GM12878 (cell line): ENCODE data around the gene TIGD1. TPM values are rescaled to one million over a fixed set of nuclear protein-coding genes. Genes with fewer than 3 reads are reported as not detected.

Source experiments
- ATAC-seq: fragments of 200-7000 bp; cut with Tn5 transposase; 3 replicates; pipeline ENCODE4 v1.9.1; 2020; ENCODE audit warnings: mild to moderate bottlenecking, moderate library complexity
- BruUV-seq: library from RNA; stranded (reverse); fragments of 400-500 nt; replicated peaks from 2 replicates; lab custom pipeline; 2021; lab: Mats Ljungman, UMichigan
- CTCF ChIA-PET: fragments of 300-600 bp; sonication (Branson Sonifier 250); formaldehyde crosslinking; extraction: SDS; loops from one replicate; lab custom pipeline; 2021; ENCODE audit warnings: inconsistent platforms; lab: Yijun Ruan, JAX
- POLR2A ChIA-PET: fragments of 350-600 bp; formaldehyde crosslinking; extraction: SDS; loops from one replicate; lab custom pipeline; 2021; ENCODE audit warnings: inconsistent platforms; lab: Charles Lee
- RAD21 ChIA-PET: fragments of 300-600 bp; sonication (Branson Sonifier 250); formaldehyde crosslinking; loops from one replicate; lab custom pipeline; 2023; ENCODE audit warnings: antibody characterized with exemption; ENCODE audit not compliant: unreplicated experiment; lab: Charles Lee
- SMC1A ChIA-PET: fragments of 300-600 bp; sonication (Branson Sonifier 250); formaldehyde crosslinking; loops from one replicate; lab custom pipeline; 2023; ENCODE audit not compliant: unreplicated experiment, uncharacterized antibody; lab: Charles Lee
- DNase-seq: peaks from one replicate; pipeline ENCODE4 v3.0.0-alpha.2; 2011; ENCODE audit warnings: low read depth, low spot score
- FAIRE-seq: peaks from 3 replicates; lab custom pipeline; 2011; peaks lifted over from hg19 to GRCh38; lab: Jason Lieb, UNC
- H2AFZ ChIP-seq: 2 replicates; pipeline ENCODE4 v1.6.0; 2011; ENCODE audit warnings: low read depth, low read length, control low read depth; ENCODE audit not compliant: control insufficient read depth
- H3K27ac ChIP-seq: 2 replicates; pipeline ENCODE4 v1.5.1; 2011; ENCODE audit warnings: control low read depth; ENCODE audit not compliant: control insufficient read depth, insufficient read depth
- H3K27me3 ChIP-seq, 2 experiments: replicated peaks in 1 of 2; 2 replicates each; pipeline versions ENCODE4 v1.6.0 to v1.6.1; 2011; ENCODE audit warnings: low read length in 1 of 2; ENCODE audit not compliant: control insufficient read depth in 2 of 2, insufficient read depth in 2 of 2
- H3K36me3 ChIP-seq, 2 experiments: 2 replicates each; pipeline ENCODE4 v1.5.1; 2011; ENCODE audit warnings: low read length in 1 of 2; ENCODE audit not compliant: control insufficient read depth in 2 of 2, insufficient read depth in 2 of 2
- H3K4me1 ChIP-seq: 2 replicates; pipeline ENCODE4 v1.6.1; 2011; ENCODE audit warnings: mild to moderate bottlenecking, low read length, moderate library complexity, mixed read lengths; ENCODE audit not compliant: control insufficient read depth, insufficient read depth
- H3K4me2 ChIP-seq: 2 replicates; pipeline ENCODE4 v1.6.0; 2011; ENCODE audit warnings: control low read depth; ENCODE audit not compliant: control insufficient read depth, insufficient read depth
- H3K4me3 ChIP-seq: fragments of 200-600 bp; sonication (generic); 2 replicates; pipeline ENCODE4 v1.5.1; 2016
- H3K79me2 ChIP-seq: 2 replicates; pipeline ENCODE4 v1.6.0; 2011; ENCODE audit warnings: low read length; ENCODE audit not compliant: control insufficient read depth, insufficient read depth
- H3K9ac ChIP-seq: 2 replicates; pipeline ENCODE4 v1.8.0; 2011; ENCODE audit warnings: low read length, control low read depth, mixed read lengths; ENCODE audit not compliant: control insufficient read depth, insufficient read depth
- H3K9me3 ChIP-seq: replicated peaks from 3 replicates; pipeline ENCODE4 v1.5.1; 2011; ENCODE audit warnings: mild to moderate bottlenecking, low read length; ENCODE audit not compliant: control insufficient read depth, insufficient read depth
- H4K20me1 ChIP-seq: 2 replicates; pipeline ENCODE4 v1.6.0; 2011; ENCODE audit not compliant: control insufficient read depth, insufficient read depth
- BCL3 ChIP-seq: IDR thresholded peaks from 2 replicates; pipeline ENCODE4 v1.6.1; 2011; ENCODE audit warnings: borderline replicate concordance, low read depth, mild to moderate bottlenecking, moderate library complexity, low read length; ENCODE audit not compliant: insufficient read depth, poor library complexity, severe bottlenecking
- BHLHE40 ChIP-seq, 2 experiments: fragments of 450-650 bp in 1 of 2; IDR thresholded peaks; 2 replicates each; pipeline ENCODE4 v1.6.1; 2011 to 2017; ENCODE audit warnings: low read depth in 2 of 2, borderline replicate concordance in 1 of 2, improper control_type of control experiment in 1 of 2, low read length in 1 of 2, mild to moderate bottlenecking in 1 of 2
- ELK1 ChIP-seq: IDR thresholded peaks from 2 replicates; pipeline ENCODE4 v1.6.1; 2012; ENCODE audit warnings: low read depth, low read length, improper control_type of control experiment
- NFYA ChIP-seq: IDR thresholded peaks from 2 replicates; pipeline ENCODE4 v1.6.1; 2011; ENCODE audit warnings: low read depth, mild to moderate bottlenecking, low read length, improper control_type of control experiment, borderline replicate concordance
- POLR2A ChIP-seq: IDR thresholded peaks from 2 replicates; pipeline ENCODE4 v1.6.1; 2011; ENCODE audit warnings: low read depth, mild to moderate bottlenecking, low read length
- POLR2AphosphoS5 ChIP-seq: IDR thresholded peaks from 2 replicates; pipeline ENCODE4 v1.6.1; 2011; ENCODE audit warnings: mild to moderate bottlenecking, low read length, inconsistent platforms
- PRDM15 ChIP-seq: fragments of 450-650 bp; formaldehyde crosslinking; IDR thresholded peaks from 2 replicates; pipeline ENCODE4 v1.4.0; 2020; ENCODE audit warnings: mild to moderate bottlenecking, moderate library complexity
- RUNX3 ChIP-seq: IDR thresholded peaks from 2 replicates; pipeline ENCODE4 v1.6.1; 2012; ENCODE audit warnings: low read length, inconsistent platforms
- SMAD5 ChIP-seq: IDR thresholded peaks from 2 replicates; pipeline ENCODE4 v1.6.1; 2016; ENCODE audit warnings: antibody characterized with exemption, low read depth
- WGBS: methylation state at CpG from one replicate; pipeline ENCODE4 v1.1.6; 2016; ENCODE audit warnings: low lambda C conversion rate; ENCODE audit not compliant: insufficient replicate concordance, insufficient coverage; ENCODE audit errors: missing lambda C conversion rate; 5-methylcytosine and 5-hydroxymethylcytosine counted together
- in situ Hi-C: fragments of 300-500 bp; cut with MboI; formaldehyde crosslinking; loops from 9 replicates; pipeline ENCODE4 v1.14.3; 2018; ENCODE audit warnings: mixed read lengths
- intact Hi-C: fragments of 100-400 bp; cut with micrococcal nuclease; formaldehyde crosslinking; loops from one replicate; pipeline ENCODE4 v1.14.2; 2022; ENCODE audit not compliant: unreplicated experiment
- polyA plus RNA-seq, 11 experiments: library from polyadenylated mRNA; depleted of rRNA in 4 of 11; unstranded in 6 of 11; stranded (reverse) in 5 of 11; fragments of >200 nt; fragmentation: Nextera tagmentation in 4 of 11; fragmentation: Illumina TruSeq in 1 of 11; extraction: Ambion mirVana in 4 of 11; extraction: Trizol in 1 of 11; gene quantifications; 1 replicate in 1 of 11; 2 replicates in 10 of 11; pipeline versions ENCODE4 v1.2.1 to v1.2.3, GENCODE V29; 2011 to 2016; ENCODE audit warnings: inconsistent platforms in 2 of 11, missing spikeins in 2 of 11, low read depth in 1 of 11
- total RNA-seq, 4 experiments: library from RNA; depleted of rRNA in 3 of 4; stranded (reverse); fragments of >200 nt in 3 of 4; fragmentation: Illumina TruSeq in 1 of 4; extraction: Trizol in 1 of 4; gene quantifications; 2 replicates each; pipeline versions ENCODE4 v1.2.1 to v1.2.3, GENCODE V29; 2013 to 2021

Gene TIGD1
- total and polyA plus RNA-seq, 10 of the 15 experiments (the other 5 are each of a cell fraction or from before 2014, with no cell fraction given): 1.4 to 8.4 (median 5.6) TPM

- POLR2A ChIA-PET: no interaction called here
- TF ChIP-seq BCL3 (no peak), POLR2A (peak; percentile 53), PRDM15 (CRISPR knock-in tag) (no peak), SMAD5 (no peak), ELK1 (no peak), POLR2AphosphoS5 (0 out of 2 replicates have a peak, but pooled peaks have one; percentile 23), RUNX3 (no peak), NFYA (no peak), BHLHE40 (IDR thresholded peaks at IDR 0.05; ENCODE audit: borderline replicate concordance in 1 of 2, low read depth in 2 of 2, low read length in 1 of 2) (no peak)
- TF ChIP-seq, all 136 proteins: peak for 2
- H3K9me3 ChIP-seq: no peaks in the 10 kb centered on the region
- H3K4me1 ChIP-seq: peaks cover 4% of the 10 kb centered on the region; the same call in 1 of the 2 replicates
- no peak overlapping the region for H3K4me3 ChIP-seq
- no peak for DNase-seq
- ChIA-PET RAD21 (no interaction called here), SMC1A (no interaction called here), CTCF (no interaction called here)
- no peak overlapping the region for H3K9ac ChIP-seq
- H3K79me2 ChIP-seq: no peaks in the 10 kb centered on the region; the same call in 1 of the 2 replicates
- H3K36me3 ChIP-seq: no peaks in the 10 kb centered on the region; a peak in 1 of 4 replicates
- no peaks in the 10 kb centered on the region for H4K20me1 ChIP-seq
- WGBS: 90% methylated on average over 20 of the region's 20 CpGs
- intact Hi-C loops (no loop called here), in situ Hi-C loops (no loop called here)
- FAIRE-seq: no peak
- no peak overlapping the region for H3K4me2 ChIP-seq
- no peaks in the 10 kb centered on the region for H3K27me3 ChIP-seq
- no TSS peak for BruUV-seq
- no peak overlapping the region for H2AFZ ChIP-seq
- ATAC-seq: no peak
- no peak overlapping the region for H3K27ac ChIP-seq
Measured at GRCh38 chr2:232542715-232543467, 7.5 kb downstream of the TIGD1 start.
